Upper lobe of left lung (tissue), 4 donors: Measurements from ENCODE around the gene CDR2L.
"Not testable (repeated sequence)": the region's sequence is repeated elsewhere in the genome, so short reads cannot be mapped to it uniquely, and the experiment has no call there.

Experiments used
- CTCF ChIP-seq, 6 experiments: fragments of 450-650 bp in 4 of 6; fragments of 200-600 bp in 2 of 6; sonication (generic) in 2 of 6; IDR thresholded peaks; one replicate each; pipeline ENCODE4 v1.5.1; 2016 to 2019; ENCODE audit warnings: antibody characterized with exemption in 6 of 6
- EP300 ChIP-seq, 4 donors: sonication (generic); formaldehyde crosslinking; IDR thresholded peaks; one replicate each; pipeline ENCODE4 v1.5.1; 2017; ENCODE audit warnings: antibody characterized with exemption in 4 of 4, control low read depth in 2 of 4
- POLR2A ChIP-seq, 4 donors: fragments of 450-650 bp; IDR thresholded peaks; one replicate each; pipeline ENCODE4 v1.5.1; 2016 to 2017; ENCODE audit warnings: antibody characterized with exemption in 4 of 4, mild to moderate bottlenecking in 2 of 4
- POLR2AphosphoS5 ChIP-seq, 2 donors: sonication (generic); formaldehyde crosslinking; IDR thresholded peaks; one replicate each; pipeline ENCODE4 v1.5.1; 2017; ENCODE audit warnings: antibody characterized with exemption in 2 of 2

GRCh38 chr17:74982663-74983313, 4.6 kb upstream of the CDR2L start:
- TF ChIP-seq EP300, POLR2AphosphoS5, CTCF, POLR2A (IDR thresholded peaks at IDR 0.05): not testable (repeated sequence)
